BLaER1 treated with 17β-estradiol and CSF1 and Interleukin-3, amounts not matched to agents 10 nM and 100 nM (cell line): ENCODE data around the gene PLPP1.
A peak's percentile ranks its signal among the peaks of the same experiment; 100 is the strongest.

Experiments used
- H3K27ac ChIP-seq, 11 experiments: shearing (Covaris generic); formaldehyde crosslinking; 2 replicates each; pipeline ENCODE4 v1.8.1; 2022
- H3K27me3 ChIP-seq, 11 experiments: shearing (Covaris generic); formaldehyde crosslinking; 2 replicates each; pipeline ENCODE4 v1.8.1; 2022
- H3K36me3 ChIP-seq, 11 experiments: shearing (Covaris generic); formaldehyde crosslinking; 2 replicates each; pipeline ENCODE4 v1.8.1; 2022
- H3K4me1 ChIP-seq, 10 experiments: shearing (Covaris generic); formaldehyde crosslinking; 2 replicates each; pipeline ENCODE4 v1.8.1; 2022
- H3K4me2 ChIP-seq, 11 experiments: shearing (Covaris generic); formaldehyde crosslinking; 2 replicates each; pipeline ENCODE4 v1.8.1; 2022
- H3K4me3 ChIP-seq, 10 experiments: shearing (Covaris generic); formaldehyde crosslinking; 2 replicates each; pipeline ENCODE4 v1.8.1; 2022
- H3K9ac ChIP-seq, 11 experiments: shearing (Covaris generic); formaldehyde crosslinking; 2 replicates each; pipeline ENCODE4 v1.8.1; 2022
- H3K9me3 ChIP-seq, 11 experiments: shearing (Covaris generic); formaldehyde crosslinking; replicated peaks in 1 of 11; 2 replicates each; pipeline ENCODE4 v1.8.1; 2022
- H4K20me1 ChIP-seq, 11 experiments: shearing (Covaris generic); formaldehyde crosslinking; 2 replicates each; pipeline ENCODE4 v1.8.1; 2022
- Cebpa-rat ChIP-seq, 11 experiments: shearing (Covaris generic); IDR thresholded peaks; 2 replicates each; pipeline ENCODE4 v1.8.1; 2022

The PLPP1 gene

GRCh38 chr5:55497712-55498111 lies 37.1 kb downstream of the PLPP1 start:
- TF ChIP-seq Cebpa-rat (IDR thresholded peaks at IDR 0.05): no peak

DNA sequence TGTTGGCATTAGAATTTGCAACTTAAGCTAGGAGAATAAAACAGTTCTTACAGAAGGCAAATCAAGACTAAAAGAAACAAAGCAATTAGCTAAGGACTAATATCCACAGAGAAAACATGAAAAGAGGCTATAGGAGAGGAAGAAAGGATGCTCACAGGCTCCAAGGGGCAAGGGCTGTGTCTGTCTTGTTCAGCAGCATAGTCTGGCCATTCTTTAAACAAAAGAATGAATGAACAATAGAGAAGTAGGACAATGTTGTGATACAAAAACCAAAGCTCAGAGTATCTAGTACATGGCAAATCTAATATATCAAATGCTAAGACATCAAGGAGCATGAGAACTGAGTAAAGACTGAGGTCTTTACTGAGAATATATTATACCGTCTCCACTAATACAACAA lies 39.5 kb downstream of the PLPP1 start:
- H4K20me1 ChIP-seq: no peaks in the 10 kb centered on the region
- H3K27ac ChIP-seq: no peak overlapping the region
- no peak overlapping the region for H3K9ac ChIP-seq
- H3K4me2 ChIP-seq: no peak overlapping the region
- H3K4me1 ChIP-seq: peaks cover 0 to 4% (median 0%) of the 10 kb centered on the region in 10 experiments; a peak in 1 of 20 replicates
- H3K27me3 ChIP-seq: no peaks in the 10 kb centered on the region
- H3K9me3 ChIP-seq: no peaks in the 10 kb centered on the region
- no peak overlapping the region for H3K4me3 ChIP-seq
- no peak for TF ChIP-seq Cebpa-rat (IDR thresholded peaks at IDR 0.05)
- no peaks in the 10 kb centered on the region for H3K36me3 ChIP-seq

More at GRCh38 chr5:55497712-55498111, 37.1 kb downstream of the PLPP1 start:
- Histone ChIP-seq H3K27ac (no peak overlapping the region), H4K20me1 (no peaks in the 10 kb centered on the region), H3K9me3 (no peaks in the 10 kb centered on the region), H3K27me3 (no peaks in the 10 kb centered on the region), H3K9ac (no peak overlapping the region), H3K4me1 (0 out of 20 replicates have a peak, but pooled peaks cover 0 to 4% (median 0%) of the 10 kb centered on the region in 10 experiments), H3K36me3 (no peaks in the 10 kb centered on the region), H3K4me3 (no peak overlapping the region), H3K4me2 (no peak overlapping the region)

GRCh38 chr5:55492449-55492848 lies 42.3 kb downstream of the PLPP1 start:
- Histone ChIP-seq H3K4me1 (peaks cover 0 to 1% (median 0%) of the 10 kb centered on the region in 10 experiments; a peak in 1 of 20 replicates), H3K4me2 (no peak overlapping the region), H3K9me3 (no peaks in the 10 kb centered on the region), H3K9ac (no peak overlapping the region), H3K4me3 (no peak overlapping the region), H3K27me3 (no peaks in the 10 kb centered on the region), H3K36me3 (no peaks in the 10 kb centered on the region), H3K27ac (no peak overlapping the region), H4K20me1 (no peaks in the 10 kb centered on the region)
- TF ChIP-seq Cebpa-rat (IDR thresholded peaks at IDR 0.05): no peak

GRCh38 chr5:55485073-55485472 lies 49.7 kb downstream of the PLPP1 start:
- Histone ChIP-seq H4K20me1 (no peaks in the 10 kb centered on the region), H3K4me2 (no peak overlapping the region), H3K4me1 (peaks cover 0 to 8% (median 6%) of the 10 kb centered on the region in 10 experiments; a peak in 7 of 20 replicates), H3K27ac (no peak overlapping the region), H3K36me3 (no peaks in the 10 kb centered on the region), H3K4me3 (no peak overlapping the region), H3K9ac (no peak overlapping the region), H3K27me3 (no peaks in the 10 kb centered on the region), H3K9me3 (no peaks in the 10 kb centered on the region)
- no peak for TF ChIP-seq Cebpa-rat (IDR thresholded peaks at IDR 0.05)

- Histone ChIP-seq H3K27ac (no peak overlapping the region), H4K20me1 (no peaks in the 10 kb centered on the region), H3K4me3 (no peak overlapping the region), H3K9ac (no peak overlapping the region), H3K36me3 (no peaks in the 10 kb centered on the region), H3K4me2 (no peak overlapping the region), H3K4me1 (peaks cover 0 to 8% (median 6%) of the 10 kb centered on the region in 10 experiments; a peak in 7 of 20 replicates), H3K27me3 (no peaks in the 10 kb centered on the region), H3K9me3 (no peaks in the 10 kb centered on the region)
- no peak for TF ChIP-seq Cebpa-rat (IDR thresholded peaks at IDR 0.05)
Measured at GRCh38 chr5:55484531-55484930, 50.2 kb downstream of the PLPP1 start.

GRCh38 chr5:55483885-55484284 lies 50.9 kb downstream of the PLPP1 start:
- Histone ChIP-seq H3K9me3 (no peaks in the 10 kb centered on the region), H3K9ac (no peak overlapping the region), H3K4me2 (no peak overlapping the region), H3K4me1 (peaks cover 0 to 8% (median 6%) of the 10 kb centered on the region in 10 experiments; a peak in 7 of 20 replicates), H3K27me3 (no peaks in the 10 kb centered on the region), H4K20me1 (no peaks in the 10 kb centered on the region), H3K4me3 (no peak overlapping the region), H3K36me3 (no peaks in the 10 kb centered on the region), H3K27ac (no peak overlapping the region)
- TF ChIP-seq Cebpa-rat (IDR thresholded peaks at IDR 0.05): no peak

DNA sequence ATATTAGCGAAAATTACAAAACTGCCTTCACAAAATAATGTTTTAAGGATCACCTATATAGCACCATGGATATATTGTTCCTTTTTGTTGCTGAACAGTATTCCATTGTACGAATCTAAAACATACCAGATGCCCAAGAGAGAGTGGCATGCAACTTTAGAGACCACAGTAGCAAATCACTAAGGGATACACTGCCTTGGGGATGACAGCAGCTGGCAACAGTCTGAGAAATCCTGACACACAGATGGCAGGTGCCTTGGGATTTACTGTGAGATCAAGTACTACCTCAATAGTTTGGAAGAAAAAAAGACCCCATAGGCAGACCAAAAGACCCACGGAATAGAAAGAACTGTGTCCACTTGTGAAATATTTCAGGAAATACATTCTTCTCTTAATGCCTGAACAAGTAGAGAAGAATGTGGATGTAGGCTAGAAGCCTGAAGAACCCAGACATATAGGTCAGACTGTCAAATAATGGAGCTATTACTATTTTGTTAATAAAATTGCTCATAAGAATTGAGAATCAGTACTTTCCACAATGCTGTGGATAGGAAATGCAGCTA lies 53.4 kb downstream of the PLPP1 start:
- H3K9me3 ChIP-seq: no peaks in the 10 kb centered on the region

GRCh38 chr5:55480781-55481180 lies 54.0 kb downstream of the PLPP1 start:
- H4K20me1 ChIP-seq: no peaks in the 10 kb centered on the region
- H3K4me2 ChIP-seq: peak overlapping the region in 3 of 11 experiments; percentile 3 to 23 (median 16); a peak in 3 of 22 replicates
- no peaks in the 10 kb centered on the region for H3K27me3 ChIP-seq
- no peak for TF ChIP-seq Cebpa-rat (IDR thresholded peaks at IDR 0.05)
- H3K4me1 ChIP-seq: peaks cover 0 to 8% (median 6%) of the 10 kb centered on the region in 10 experiments; a peak in 7 of 20 replicates
- H3K27ac ChIP-seq: no peak overlapping the region
- H3K9ac ChIP-seq: no peak overlapping the region
- no peaks in the 10 kb centered on the region for H3K9me3 ChIP-seq
- no peaks in the 10 kb centered on the region for H3K36me3 ChIP-seq
- no peak overlapping the region for H3K4me3 ChIP-seq

More for the DNA sequence above, 53.4 kb downstream of the PLPP1 start:
- Histone ChIP-seq H4K20me1 (no peaks in the 10 kb centered on the region), H3K4me3 (no peak overlapping the region), H3K36me3 (no peaks in the 10 kb centered on the region), H3K4me1 (peaks cover 0 to 8% (median 6%) of the 10 kb centered on the region in 10 experiments; a peak in 7 of 20 replicates), H3K27me3 (no peaks in the 10 kb centered on the region), H3K9ac (no peak overlapping the region), H3K4me2 (peak overlapping the region in 3 of 11 experiments; percentile 3 to 23 (median 16); a peak in 3 of 22 replicates), H3K27ac (no peak overlapping the region)
- no peak for TF ChIP-seq Cebpa-rat (IDR thresholded peaks at IDR 0.05)

DNA sequence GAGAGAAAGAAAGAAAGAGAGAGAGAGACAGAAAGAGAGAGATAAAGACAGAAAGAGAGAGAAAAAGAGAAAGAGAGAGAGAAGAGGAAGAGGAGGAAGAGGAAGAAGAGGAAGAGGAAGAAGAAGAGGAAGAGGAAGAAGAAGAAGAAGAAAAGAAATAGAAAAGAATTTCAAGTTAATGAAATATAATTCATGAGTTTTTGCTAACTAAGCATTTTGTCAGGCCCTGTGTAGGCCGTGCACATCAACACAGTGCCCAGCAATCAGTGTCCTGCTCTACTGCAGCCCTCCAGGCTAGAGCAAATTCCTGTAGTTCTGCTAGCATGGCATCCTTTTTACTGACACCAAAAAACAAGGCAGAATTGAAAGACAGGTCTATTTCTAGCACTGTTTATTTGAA lies 62.1 kb downstream of the PLPP1 start:
- Histone ChIP-seq H4K20me1 (no peaks in the 10 kb centered on the region), H3K4me3 (no peak overlapping the region), H3K27ac (no peak overlapping the region), H3K9ac (no peak overlapping the region), H3K4me1 (no peaks in the 10 kb centered on the region), H3K36me3 (no peaks in the 10 kb centered on the region), H3K9me3 (no peaks in the 10 kb centered on the region), H3K27me3 (no peaks in the 10 kb centered on the region), H3K4me2 (no peak overlapping the region)
- no peak for TF ChIP-seq Cebpa-rat (IDR thresholded peaks at IDR 0.05)

DNA sequence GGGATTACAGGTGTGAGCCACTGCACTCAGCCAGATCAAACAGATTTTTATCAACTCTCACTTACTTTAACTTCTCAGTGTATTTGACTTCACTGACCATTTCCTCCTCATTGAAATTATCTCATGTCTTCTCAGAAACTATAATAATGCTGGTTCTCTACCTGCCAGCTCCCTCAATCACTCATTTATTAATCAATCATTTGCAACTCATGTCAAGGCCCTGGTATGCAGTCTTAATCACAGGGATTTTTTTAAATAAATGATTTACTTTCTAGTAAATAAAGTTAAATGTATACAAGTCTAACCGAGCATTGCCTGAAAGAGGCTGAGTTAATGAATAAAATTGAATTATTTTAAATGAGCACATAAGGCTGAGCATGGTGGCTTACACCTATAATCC lies 63.3 kb downstream of the PLPP1 start:
- Histone ChIP-seq H4K20me1 (no peaks in the 10 kb centered on the region), H3K9me3 (no peaks in the 10 kb centered on the region), H3K27ac (no peak overlapping the region), H3K27me3 (no peaks in the 10 kb centered on the region), H3K4me1 (no peaks in the 10 kb centered on the region), H3K9ac (no peak overlapping the region), H3K4me3 (no peak overlapping the region), H3K36me3 (no peaks in the 10 kb centered on the region), H3K4me2 (no peak overlapping the region)
- TF ChIP-seq Cebpa-rat (IDR thresholded peaks at IDR 0.05): no peak
